H1 (cell line): Measurements from ENCODE around the gene CD247. TPM values are rescaled to one million over a fixed set of nuclear protein-coding genes. Genes with fewer than 3 reads are reported as not detected.

Experiments used
- CBX5 ChIP-seq: fragments of 300-800, 300-1000 bp; sonication (generic); IDR thresholded peaks from 2 replicates; pipeline ENCODE4 v1.7.1; 2016; ENCODE audit warnings: antibody characterized with exemption, low read length, low read depth
- CBX8 ChIP-seq: fragments of 300-800, 300-1000 bp; sonication (generic); IDR thresholded peaks from 2 replicates; pipeline ENCODE4 v1.7.1; 2016; ENCODE audit warnings: low read depth, low read length, borderline replicate concordance
- CTCF ChIP-seq, 3 experiments: IDR thresholded peaks; 1 replicate in 2 of 3; 2 replicates in 1 of 3; pipeline versions ENCODE4 v1.5.1 to v1.6.1; 2011; ENCODE audit warnings: low read length in 3 of 3, mild to moderate bottlenecking in 3 of 3, inconsistent platforms in 2 of 3, low read depth in 1 of 3, moderate library complexity in 1 of 3; ENCODE audit not compliant: insufficient read depth in 1 of 3; ENCODE audit errors: control extremely low read depth in 1 of 3
- FOSL1 ChIP-seq: IDR thresholded peaks from 2 replicates; pipeline ENCODE4 v1.6.1; 2011; ENCODE audit warnings: mild to moderate bottlenecking, low read depth, low read length, moderate library complexity; ENCODE audit not compliant: insufficient read depth
- KDM4A ChIP-seq: IDR thresholded peaks from one replicate; pipeline ENCODE4 v1.7.1; 2012; ENCODE audit warnings: low read depth, mild to moderate bottlenecking, moderate library complexity, low read length, inconsistent platforms; ENCODE audit not compliant: severe bottlenecking
- POU5F1 ChIP-seq: IDR thresholded peaks from 2 replicates; pipeline ENCODE4 v1.6.1; 2011; ENCODE audit warnings: low read depth, mild to moderate bottlenecking, low read length, moderate library complexity
- SP4 ChIP-seq: IDR thresholded peaks from 2 replicates; pipeline ENCODE4 v1.6.1; 2012; ENCODE audit warnings: low read length, inconsistent platforms
- polyA plus RNA-seq, 7 experiments: library from polyadenylated mRNA; depleted of rRNA in 3 of 7; stranded (reverse) in 5 of 7; unstranded in 2 of 7; fragments of >200 nt in 5 of 7; fragments of 200-250 nt in 2 of 7; gene quantifications; 1 replicate in 5 of 7; 2 replicates in 1 of 7; 4 replicates in 1 of 7; pipeline versions ENCODE4 v1.2.1 to v1.2.3, GENCODE V29; 2011 to 2013; ENCODE audit warnings: missing spikeins in 2 of 7, mixed read lengths in 2 of 7
- total RNA-seq: library from RNA; stranded (reverse); fragmentation: NEBNext Ultra II Directional; extraction: Animal tissue kit (Norgen Biotek cat#: 25700); gene quantifications from 2 replicates; pipeline ENCODE4 v1.2.1, GENCODE V29; 2021

Gene CD247
- total and polyA plus RNA-seq, 2 of the 8 experiments (the other 6 are each of a cell fraction or from before 2014, with no cell fraction given): 2.0 to 2.2 TPM

- TF ChIP-seq CTCF (IDR thresholded peaks at IDR 0.05; ENCODE audit: control extremely low read depth in 1 of 3, insufficient read depth in 1 of 3, low read depth in 1 of 3, low read length in 3 of 3): no peak
- no peak for TF ChIP-seq SP4
- TF ChIP-seq KDM4A: no peak
- TF ChIP-seq POU5F1: no peak
- TF ChIP-seq FOSL1: no peak
- TF ChIP-seq CBX8: no peak
- TF ChIP-seq CBX5: no peak
Measured at GRCh38 chr1:167518331-167518700, at the start of gene CD247 (continued).
